ENCODE data around the gene RAB3IL1. TPM values are rescaled to one million over a fixed set of nuclear protein-coding genes. Genes with fewer than 3 reads are reported as not detected.

The RAB3IL1 gene
- total and polyA plus RNA-seq, 8 donors: 9.3 to 15.4 (median 11.1) TPM

- Histone ChIP-seq H3K27me3 (peaks cover 0 to 51% of the 10 kb centered on the region in 2 donors), H3K9me3 (no peaks in the 10 kb centered on the region), H3K4me3 (no peak overlapping the region), H3K4me1 (peaks cover 12 to 37% of the 10 kb centered on the region in 2 donors), H3K27ac (no peak overlapping the region), H3K36me3 (no peaks in the 10 kb centered on the region)
- no peak for TF ChIP-seq CTCF (IDR thresholded peaks at IDR 0.05)
- intact Hi-C loops (cut with DNase I): no loop called here
- ATAC-seq (no peak), DNase-seq (peak in 1 of 4 donors; percentile 67)
Observed at GRCh38 chr11:61919705-61920631, 2.6 kb upstream of the RAB3IL1 start.

- TF ChIP-seq CTCF (IDR thresholded peaks at IDR 0.05): no peak
- ATAC-seq (no peak), DNase-seq (peak in 1 of 4 donors; percentile 41)
- peaks cover 12 to 37% of the 10 kb centered on the region in 2 donors for H3K4me1 ChIP-seq
- no peaks in the 10 kb centered on the region for H3K9me3 ChIP-seq
- no peak overlapping the region for H3K4me3 ChIP-seq
- intact Hi-C loops (cut with DNase I): no loop called here
- no peaks in the 10 kb centered on the region for H3K36me3 ChIP-seq
- H3K27me3 ChIP-seq: peaks cover 0 to 51% of the 10 kb centered on the region in 2 donors
- H3K27ac ChIP-seq: peak overlapping the region in 1 of 2 donors; percentile 19
Observed at GRCh38 chr11:61918938-61919704, 1.8 kb upstream of the RAB3IL1 start.

- ATAC-seq: no peak
- intact Hi-C loops (cut with DNase I): no loop called here
- Histone ChIP-seq H3K9me3 (no peaks in the 10 kb centered on the region), H3K27ac (no peak overlapping the region), H3K27me3 (peaks cover 0 to 51% of the 10 kb centered on the region in 2 donors), H3K4me3 (no peak overlapping the region), H3K4me1 (peaks cover 10 to 38% of the 10 kb centered on the region in 2 donors), H3K36me3 (no peaks in the 10 kb centered on the region)
- TF ChIP-seq CTCF (IDR thresholded peaks at IDR 0.05): no peak
- no peak for DNase-seq
Observed at GRCh38 chr11:61918251-61918937, 1.0 kb upstream of the RAB3IL1 start.

- no peaks in the 10 kb centered on the region for H3K36me3 ChIP-seq
- H3K4me3 ChIP-seq: peak overlapping the region; percentile 43 to 52
- peaks cover 0 to 51% of the 10 kb centered on the region in 2 donors for H3K27me3 ChIP-seq
- intact Hi-C loops (cut with DNase I): no loop called here
- H3K27ac ChIP-seq: peak overlapping the region; percentile 48 to 53
- no peaks in the 10 kb centered on the region for H3K9me3 ChIP-seq
- TF ChIP-seq CTCF (IDR thresholded peaks at IDR 0.05): no peak
- peaks cover 0 to 39% of the 10 kb centered on the region in 2 donors for H3K4me1 ChIP-seq
- DNase-seq: peak in 1 of 4 donors; percentile 62
- ATAC-seq: no peak
Observed at GRCh38 chr11:61916737-61917333, 531 bp downstream of the RAB3IL1 start.
